Measurements from ENCODE around the gene GAS7.

Gene GAS7

DNA sequence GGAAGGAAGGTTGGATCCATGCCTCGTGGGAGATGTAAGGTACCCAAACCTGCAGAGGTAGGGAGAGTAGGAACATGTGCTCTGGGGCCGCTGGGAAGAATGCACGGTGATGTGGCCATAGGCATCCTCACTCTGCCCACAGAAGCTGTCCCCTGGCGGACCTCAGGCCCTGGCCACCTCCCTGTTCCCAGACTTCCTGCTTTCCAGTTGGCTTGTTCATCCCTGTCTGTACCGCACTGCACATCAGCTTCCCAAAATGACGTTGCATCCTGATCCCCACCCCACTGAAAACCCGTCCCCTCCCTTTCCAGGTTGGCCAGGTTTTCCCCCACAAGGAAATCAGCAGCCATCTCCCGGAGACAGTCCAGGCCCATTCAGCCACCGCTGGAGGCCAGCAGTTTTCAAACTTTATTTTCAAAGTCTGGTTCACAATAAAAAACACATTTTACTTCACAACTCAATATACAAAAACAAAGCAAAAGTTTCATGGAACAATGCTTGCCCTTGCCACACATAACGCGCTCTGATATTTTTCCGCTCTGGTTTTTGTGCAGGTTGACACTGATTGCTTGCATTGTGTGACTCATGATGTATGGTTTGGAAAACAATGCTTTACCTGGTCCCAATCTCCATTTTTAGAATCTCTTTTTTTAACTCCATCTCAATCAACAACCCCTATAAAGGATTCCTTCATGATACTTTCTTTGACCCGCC is 143.0 kb downstream of the GAS7 start:
- Mint-ChIP-seq H3K4me1 (peaks cover 18% of the 10 kb centered on the region), H3K4me3 (no peak overlapping the region), H3K9me3 (no peaks in the 10 kb centered on the region), H3K27ac (no peak overlapping the region), H3K27me3 (no peaks in the 10 kb centered on the region)
- no peak for ATAC-seq
- DNase-seq: no peak

DNA sequence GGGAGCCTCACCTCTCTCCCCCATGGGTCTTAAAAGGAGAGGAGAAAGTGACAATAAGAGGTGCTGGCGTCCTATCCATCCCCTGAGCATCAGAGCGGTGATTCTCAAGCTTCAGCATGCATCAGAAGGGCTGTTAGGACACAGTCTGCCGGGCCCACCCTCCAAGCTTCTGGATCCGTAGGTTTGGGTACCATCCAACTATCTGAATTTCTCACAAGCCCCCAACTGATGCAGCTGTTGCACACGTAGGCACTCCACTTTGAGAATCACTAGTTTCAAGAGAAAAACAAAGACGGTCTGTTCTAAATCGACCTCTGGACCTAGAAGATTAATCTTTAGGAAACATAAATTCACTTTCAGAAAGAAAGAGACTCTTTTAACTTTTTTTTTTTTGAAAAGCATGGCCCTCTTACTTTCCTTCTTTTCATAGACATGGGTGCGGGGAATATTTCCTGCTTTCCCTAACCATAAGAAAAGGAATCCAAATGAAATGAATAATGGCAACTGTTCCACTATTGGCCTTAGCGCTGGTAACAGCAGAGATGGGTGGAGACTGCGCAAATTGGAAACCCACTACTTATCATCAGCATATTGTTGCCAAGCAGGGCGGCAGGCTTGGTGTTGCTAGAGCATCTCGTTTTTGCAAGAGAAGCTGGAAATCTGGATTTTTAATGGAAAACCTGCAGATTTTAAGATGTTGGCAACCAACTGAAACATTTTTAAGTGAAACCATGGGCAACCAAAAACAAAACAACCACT is 144.4 kb downstream of the GAS7 start:
- no peak overlapping the region for H3K4me3 Mint-ChIP-seq
- H3K4me1 Mint-ChIP-seq: peaks cover 18% of the 10 kb centered on the region
- DNase-seq (no peak), ATAC-seq (no peak)
- H3K27me3 Mint-ChIP-seq: no peaks in the 10 kb centered on the region
- H3K27ac Mint-ChIP-seq: no peak overlapping the region
- no peaks in the 10 kb centered on the region for H3K9me3 Mint-ChIP-seq

- no peak for ATAC-seq
- no peak overlapping the region for H3K4me3 Mint-ChIP-seq
Observed at GRCh38 chr17:10052106-10052813, 146.1 kb downstream of the GAS7 start.

DNA sequence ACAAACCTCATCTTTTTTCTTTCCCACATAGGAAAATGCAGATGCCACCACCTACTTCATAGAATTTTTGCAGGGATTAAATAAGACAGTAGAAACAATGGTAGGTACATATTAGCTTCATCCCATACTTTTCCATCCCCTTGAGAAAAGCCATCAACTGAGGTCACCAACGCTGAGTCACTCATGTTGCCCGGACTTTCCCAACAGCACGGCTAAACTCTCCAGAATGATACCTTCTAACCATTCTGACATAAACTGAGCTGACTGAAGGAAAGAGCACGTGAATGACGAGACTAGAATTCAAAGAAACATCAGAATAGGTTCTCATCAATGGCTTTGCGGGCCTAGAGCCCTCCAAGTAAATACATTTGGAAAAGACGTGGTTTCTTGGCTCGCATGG is 147.3 kb downstream of the GAS7 start:
- H3K27ac Mint-ChIP-seq: peak overlapping the region in 1 of 2 donors; percentile 6
- no peaks in the 10 kb centered on the region for H3K9me3 Mint-ChIP-seq
- no peak overlapping the region for H3K4me3 Mint-ChIP-seq
- DNase-seq (no peak), ATAC-seq (no peak)
- H3K4me1 Mint-ChIP-seq: peaks cover 29% of the 10 kb centered on the region
- no peaks in the 10 kb centered on the region for H3K27me3 Mint-ChIP-seq

More at GRCh38 chr17:10052106-10052813, 146.1 kb downstream of the GAS7 start:
- H3K27me3 Mint-ChIP-seq: no peaks in the 10 kb centered on the region
- H3K27ac Mint-ChIP-seq: no peak overlapping the region
- DNase-seq: no peak
- peaks cover 18% of the 10 kb centered on the region for H3K4me1 Mint-ChIP-seq
- H3K9me3 Mint-ChIP-seq: no peaks in the 10 kb centered on the region

DNA sequence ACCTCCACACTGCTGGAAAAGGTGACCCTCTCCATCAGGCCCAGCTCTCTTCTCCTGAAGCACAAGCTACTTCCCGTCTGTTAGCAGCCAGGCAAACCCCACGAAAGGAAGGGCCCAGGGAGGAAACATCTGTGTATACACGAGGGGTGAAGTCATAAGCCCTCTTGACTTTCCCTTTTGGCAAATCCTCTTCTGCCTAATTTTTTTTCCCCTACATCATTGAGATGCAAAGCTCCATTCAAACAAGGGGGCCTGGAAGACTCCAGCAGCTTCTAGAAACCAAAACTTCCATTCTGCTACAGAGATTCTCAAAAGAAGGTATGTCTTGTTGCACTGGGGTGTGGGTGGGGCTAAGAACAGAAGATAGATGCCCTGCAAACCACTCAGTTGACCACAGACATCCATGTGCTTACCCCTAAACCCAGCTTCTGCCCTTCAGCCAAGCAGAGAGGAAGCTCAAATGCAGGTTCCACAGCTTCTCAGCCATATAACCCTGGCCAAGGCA is 147.8 kb downstream of the GAS7 start:
- Mint-ChIP-seq H3K4me1 (peaks cover 32% of the 10 kb centered on the region), H3K9me3 (no peaks in the 10 kb centered on the region), H3K4me3 (no peak overlapping the region), H3K27ac (peak overlapping the region; percentile 9 to 26), H3K27me3 (no peaks in the 10 kb centered on the region)
- no peak for DNase-seq
- no peak for ATAC-seq

DNA sequence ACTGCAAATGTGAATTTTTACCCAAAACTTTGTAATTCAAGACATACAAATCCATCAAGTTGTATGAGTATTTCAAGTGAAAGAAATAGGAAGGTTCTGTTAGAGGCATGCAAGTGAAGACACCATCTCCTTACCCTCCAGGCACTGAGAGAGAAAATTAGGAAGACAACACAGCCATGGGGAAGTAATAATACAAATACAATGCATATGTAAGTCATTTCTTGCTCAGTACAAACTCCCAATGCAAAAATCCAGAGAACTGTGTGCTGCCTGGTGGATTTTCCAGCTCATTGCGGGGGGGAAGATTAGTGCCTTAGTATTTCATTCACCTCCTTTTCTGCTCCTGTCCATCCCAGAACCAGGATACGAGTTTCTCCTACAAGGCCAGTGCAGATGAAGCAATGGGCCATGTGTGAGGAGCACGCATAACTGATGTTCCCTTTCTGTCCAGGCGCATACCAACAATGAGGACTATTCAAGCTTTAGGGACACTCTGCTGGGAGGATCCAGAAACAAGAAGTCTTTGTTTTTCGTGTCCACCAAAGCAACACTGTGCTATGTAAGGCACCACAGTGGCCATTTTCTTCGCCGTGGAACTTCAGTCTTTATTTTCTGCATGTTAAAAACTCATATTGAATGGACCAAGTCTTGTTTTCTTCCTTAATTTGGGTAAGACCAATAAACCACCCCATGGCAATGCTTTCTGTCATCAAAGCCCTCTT is 149.6 kb downstream of the GAS7 start:
- Mint-ChIP-seq H3K4me3 (no peak overlapping the region), H3K9me3 (no peaks in the 10 kb centered on the region), H3K27me3 (no peaks in the 10 kb centered on the region), H3K4me1 (peaks cover 32% of the 10 kb centered on the region), H3K27ac (no peak overlapping the region)
- no peak for ATAC-seq
- DNase-seq: no peak

- Mint-ChIP-seq H3K4me3 (no peak overlapping the region), H3K4me1 (peaks cover 22% of the 10 kb centered on the region), H3K27me3 (no peaks in the 10 kb centered on the region), H3K27ac (no peak overlapping the region), H3K9me3 (no peaks in the 10 kb centered on the region)
- no peak for DNase-seq
- no peak for ATAC-seq
Observed at GRCh38 chr17:10046786-10047785, 151.3 kb downstream of the GAS7 start.

- Mint-ChIP-seq H3K27ac (no peak overlapping the region), H3K27me3 (no peaks in the 10 kb centered on the region), H3K4me3 (no peak overlapping the region), H3K9me3 (no peaks in the 10 kb centered on the region), H3K4me1 (peaks cover 19% of the 10 kb centered on the region)
- ATAC-seq (no peak), DNase-seq (no peak)
Observed at GRCh38 chr17:10045871-10046658, 152.3 kb downstream of the GAS7 start.

GRCh38 chr17:10042589-10043244 is 155.7 kb downstream of the GAS7 start:
- ATAC-seq (no peak), DNase-seq (no peak)
- Mint-ChIP-seq H3K9me3 (no peaks in the 10 kb centered on the region), H3K4me1 (peaks cover 22% of the 10 kb centered on the region), H3K27me3 (no peaks in the 10 kb centered on the region), H3K27ac (no peak overlapping the region), H3K4me3 (no peak overlapping the region)

DNA sequence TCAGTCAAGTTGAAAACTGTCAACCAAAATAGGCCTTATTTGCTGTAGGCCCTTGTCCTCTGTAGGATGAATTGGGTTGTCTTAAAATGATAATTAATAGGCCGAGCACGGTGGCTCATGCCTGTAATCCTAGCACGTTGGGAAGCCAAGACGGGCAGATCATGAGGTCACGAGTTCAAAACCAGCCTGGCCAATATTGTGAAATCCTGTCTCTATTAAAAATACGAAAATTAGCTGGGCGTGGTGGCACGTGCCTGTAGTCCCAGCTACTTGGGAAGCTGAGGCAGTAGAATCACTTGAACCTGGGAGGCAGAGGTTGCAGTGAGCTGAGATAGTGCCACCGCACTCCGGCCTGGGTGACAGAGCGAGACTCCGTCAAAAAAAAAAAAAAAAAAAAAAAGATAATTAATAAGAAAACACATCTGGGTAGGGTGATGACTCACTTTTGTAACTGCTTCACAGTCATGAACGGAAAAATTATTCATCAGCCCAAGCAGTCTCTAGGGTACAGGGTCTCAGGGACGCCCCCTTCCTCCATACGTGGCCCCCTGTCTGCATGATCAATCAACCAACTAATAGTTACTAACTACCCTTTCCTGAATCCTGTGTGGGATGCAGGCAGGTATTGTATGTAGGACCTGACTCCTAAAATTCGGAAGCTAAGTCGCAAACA is 156.4 kb downstream of the GAS7 start:
- Mint-ChIP-seq H3K9me3 (no peaks in the 10 kb centered on the region), H3K27me3 (no peaks in the 10 kb centered on the region), H3K4me3 (no peak overlapping the region), H3K4me1 (peaks cover 21% of the 10 kb centered on the region), H3K27ac (no peak overlapping the region)
- DNase-seq: no peak
- peak; percentile 57 for ATAC-seq

GRCh38 chr17:10041287-10041612 is 157.2 kb downstream of the GAS7 start:
- no peaks in the 10 kb centered on the region for H3K27me3 Mint-ChIP-seq
- DNase-seq (no peak), ATAC-seq (no peak)
- H3K9me3 Mint-ChIP-seq: no peaks in the 10 kb centered on the region
- no peak overlapping the region for H3K4me3 Mint-ChIP-seq
- peaks cover 13% of the 10 kb centered on the region for H3K4me1 Mint-ChIP-seq
- H3K27ac Mint-ChIP-seq: no peak overlapping the region

DNA sequence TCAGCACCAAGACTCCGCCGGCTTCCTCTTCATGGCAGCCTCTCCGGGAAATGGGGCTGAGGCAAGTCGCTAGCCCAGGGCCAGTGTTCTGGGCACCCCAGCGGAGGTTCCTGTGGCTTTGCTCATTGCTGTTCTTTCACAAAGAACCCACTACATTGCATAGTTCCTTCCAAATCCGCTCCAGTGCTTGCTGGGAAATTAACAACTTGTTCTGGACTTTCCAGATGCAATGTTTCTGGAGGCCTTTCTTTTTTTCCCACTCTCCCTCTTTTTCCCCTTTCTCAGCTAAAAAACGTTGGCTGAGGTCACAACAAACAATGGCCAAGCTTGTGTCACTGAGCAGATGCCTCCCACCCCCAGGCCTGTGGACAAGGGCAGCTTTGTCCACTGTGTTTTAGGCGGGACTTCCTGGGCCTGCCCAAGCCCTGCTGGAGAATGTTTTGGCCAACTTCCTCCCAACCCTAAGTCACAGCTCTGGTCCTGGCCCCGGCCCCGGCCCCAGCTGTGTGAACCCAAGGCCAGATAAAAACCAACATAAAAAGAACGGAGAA is 161.8 kb downstream of the GAS7 start:
- no peaks in the 10 kb centered on the region for H3K9me3 Mint-ChIP-seq
- ATAC-seq: no peak
- H3K27me3 Mint-ChIP-seq: no peaks in the 10 kb centered on the region
- H3K4me1 Mint-ChIP-seq: peaks cover 9% of the 10 kb centered on the region
- no peak overlapping the region for H3K27ac Mint-ChIP-seq
- no peak overlapping the region for H3K4me3 Mint-ChIP-seq
- DNase-seq: no peak

DNA sequence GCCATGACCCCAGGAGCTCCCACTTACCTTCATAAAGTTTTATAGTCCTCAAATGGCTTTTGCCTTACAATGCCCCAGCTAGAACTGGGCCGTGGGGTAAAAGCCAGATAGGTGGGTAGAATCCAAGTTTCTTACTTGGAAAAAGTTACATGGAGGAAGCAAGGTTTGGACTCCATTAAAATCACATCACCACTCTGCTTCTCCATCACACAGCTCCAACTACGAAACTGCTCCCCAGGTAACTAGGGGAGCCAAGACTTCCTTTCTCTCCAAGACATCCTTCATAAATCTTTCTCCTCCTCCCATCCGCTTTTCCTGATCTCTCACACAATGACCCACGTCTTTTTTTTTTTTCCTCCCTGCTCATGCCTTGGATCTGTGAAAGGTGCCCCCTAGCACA is 162.5 kb downstream of the GAS7 start:
- Mint-ChIP-seq H3K27me3 (no peaks in the 10 kb centered on the region), H3K4me3 (no peak overlapping the region), H3K27ac (peak overlapping the region in 1 of 2 donors; percentile 74), H3K4me1 (peaks cover 9% of the 10 kb centered on the region), H3K9me3 (no peaks in the 10 kb centered on the region)
- ATAC-seq: no peak
- no peak for DNase-seq

Data from stimulated activated naive CD8-positive, alpha-beta T cell treated with anti-CD3 and anti-CD28 coated beads, Interleukin-15, amount 100 ng/mL, for 72 hours (primary cell).